Stimulated activated CD4-positive, alpha-beta T cell treated with anti-CD3 and anti-CD28 coated beads, TNF-alpha, amount 100 ng/mL, for 1 hour (primary cell): Measurements from ENCODE around the gene SH3BGRL3.
A peak's percentile ranks its signal among the peaks of the same experiment; 100 is the strongest.

Source experiments
- DNase-seq, 3 donors: peaks; one replicate each; pipeline ENCODE4 v3.0.0-alpha.2; 2020; ENCODE audit warnings: low read depth in 3 of 3, low spot score in 1 of 3

SH3BGRL3 gene

GRCh38 chr1:26277719-26278118, 2.2 kb upstream of the SH3BGRL3 start:
- DNase-seq, result no peak

GRCh38 chr1:26278303-26278702, 1.6 kb upstream of the SH3BGRL3 start:
- DNase-seq, result no peak

GRCh38 chr1:26278724-26279455, 996 bp upstream of the SH3BGRL3 start:
- DNase-seq, result no peak

- DNase-seq, result no peak
Measured at GRCh38 chr1:26280333-26281042, 602 bp downstream of the SH3BGRL3 start.

GRCh38 chr1:26281091-26281958, 1.4 kb downstream of the SH3BGRL3 start:
- no peak for DNase-seq

- DNase-seq, result no peak
Measured at GRCh38 chr1:26281971-26282370, 2.1 kb downstream of the SH3BGRL3 start.

GRCh38 chr1:26282401-26282918, 2.6 kb downstream of the SH3BGRL3 start:
- DNase-seq, result no peak

- DNase-seq, result no peak
Measured at GRCh38 chr1:26283279-26283853, 3.5 kb downstream of the SH3BGRL3 start.

GRCh38 chr1:26283871-26284596, 4.1 kb downstream of the SH3BGRL3 start:
- no peak for DNase-seq

- peak; percentile 82 to 90 (median 88) for DNase-seq
Measured at GRCh38 chr1:26284597-26285347, 4.9 kb downstream of the SH3BGRL3 start.

GRCh38 chr1:26285366-26286063, 5.6 kb downstream of the SH3BGRL3 start:
- DNase-seq, result no peak

- no peak for DNase-seq
Measured at GRCh38 chr1:26286064-26286416, 6.2 kb downstream of the SH3BGRL3 start.

GRCh38 chr1:26287033-26287711, 7.3 kb downstream of the SH3BGRL3 start:
- DNase-seq, result peak in 1 of 3 donors; percentile 62

- no peak for DNase-seq
Measured at GRCh38 chr1:26287811-26288210, 7.9 kb downstream of the SH3BGRL3 start.

GRCh38 chr1:26288311-26288941, 8.5 kb downstream of the SH3BGRL3 start:
- DNase-seq, result peak in 1 of 3 donors; percentile 38

GRCh38 chr1:26289158-26290059, 9.5 kb downstream of the SH3BGRL3 start:
- DNase-seq, result no peak
